Measurements from ENCODE around the gene TBC1D22A. TPM values are rescaled to one million over a fixed set of nuclear protein-coding genes. Genes with fewer than 3 reads are reported as not detected.

TBC1D22A gene
- total RNA-seq, 1 experiment from 2014 or later: 32.6 TPM

GRCh38 chr22:47066616-47066905, 304.1 kb downstream of the TBC1D22A start:
- H3K27me3 ChIP-seq (replicated peaks; ENCODE audit: control insufficient read depth, insufficient read depth, low read length): no peaks in the 10 kb centered on the region
- CTCF ChIA-PET: no interaction called here
- H3K36me3 ChIP-seq (ENCODE audit: control insufficient read depth, insufficient read depth, low read length): no peaks in the 10 kb centered on the region
- H3K4me3 ChIP-seq (ENCODE audit: low read depth, low read length): no peak overlapping the region
- no peak overlapping the region for H3K4me3 Mint-ChIP-seq (ENCODE audit: unreplicated experiment)
- no peaks in the 10 kb centered on the region for H3K4me1 ChIP-seq
- POLR2A ChIA-PET: no interaction called here
- no peaks in the 10 kb centered on the region for H3K27me3 Mint-ChIP-seq (ENCODE audit: insufficient read depth, unreplicated experiment)
- no peak overlapping the region for H3K27ac Mint-ChIP-seq (ENCODE audit: unreplicated experiment)
- peaks cover 19% of the 10 kb centered on the region for H3K36me3 Mint-ChIP-seq (ENCODE audit: insufficient read depth, unreplicated experiment)
- intact Hi-C loops (cut with micrococcal nuclease; ENCODE audit: unreplicated experiment): no loop called here
- TF ChIP-seq, protein P1, sequence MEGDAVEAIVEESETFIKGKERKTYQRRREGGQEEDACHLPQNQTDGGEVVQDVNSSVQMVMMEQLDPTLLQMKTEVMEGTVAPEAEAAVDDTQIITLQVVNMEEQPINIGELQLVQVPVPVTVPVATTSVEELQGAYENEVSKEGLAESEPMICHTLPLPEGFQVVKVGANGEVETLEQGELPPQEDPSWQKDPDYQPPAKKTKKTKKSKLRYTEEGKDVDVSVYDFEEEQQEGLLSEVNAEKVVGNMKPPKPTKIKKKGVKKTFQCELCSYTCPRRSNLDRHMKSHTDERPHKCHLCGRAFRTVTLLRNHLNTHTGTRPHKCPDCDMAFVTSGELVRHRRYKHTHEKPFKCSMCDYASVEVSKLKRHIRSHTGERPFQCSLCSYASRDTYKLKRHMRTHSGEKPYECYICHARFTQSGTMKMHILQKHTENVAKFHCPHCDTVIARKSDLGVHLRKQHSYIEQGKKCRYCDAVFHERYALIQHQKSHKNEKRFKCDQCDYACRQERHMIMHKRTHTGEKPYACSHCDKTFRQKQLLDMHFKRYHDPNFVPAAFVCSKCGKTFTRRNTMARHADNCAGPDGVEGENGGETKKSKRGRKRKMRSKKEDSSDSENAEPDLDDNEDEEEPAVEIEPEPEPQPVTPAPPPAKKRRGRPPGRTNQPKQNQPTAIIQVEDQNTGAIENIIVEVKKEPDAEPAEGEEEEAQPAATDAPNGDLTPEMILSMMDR (IDR thresholded peaks at IDR 0.05; ENCODE audit: insufficient read depth in 1 of 2, low read depth in 1 of 2, low read length in 1 of 2, severe bottlenecking in 1 of 2, unreplicated experiment in 1 of 2): no peak
- no peaks in the 10 kb centered on the region for H3K4me1 Mint-ChIP-seq (ENCODE audit: low read depth, unreplicated experiment)
- DNase-seq: no peak
- no TSS peak for BruUV-seq (replicated peaks)
- no peaks in the 10 kb centered on the region for H3K9me3 ChIP-seq
- H3K9me3 Mint-ChIP-seq (ENCODE audit: unreplicated experiment): no peaks in the 10 kb centered on the region

DNA sequence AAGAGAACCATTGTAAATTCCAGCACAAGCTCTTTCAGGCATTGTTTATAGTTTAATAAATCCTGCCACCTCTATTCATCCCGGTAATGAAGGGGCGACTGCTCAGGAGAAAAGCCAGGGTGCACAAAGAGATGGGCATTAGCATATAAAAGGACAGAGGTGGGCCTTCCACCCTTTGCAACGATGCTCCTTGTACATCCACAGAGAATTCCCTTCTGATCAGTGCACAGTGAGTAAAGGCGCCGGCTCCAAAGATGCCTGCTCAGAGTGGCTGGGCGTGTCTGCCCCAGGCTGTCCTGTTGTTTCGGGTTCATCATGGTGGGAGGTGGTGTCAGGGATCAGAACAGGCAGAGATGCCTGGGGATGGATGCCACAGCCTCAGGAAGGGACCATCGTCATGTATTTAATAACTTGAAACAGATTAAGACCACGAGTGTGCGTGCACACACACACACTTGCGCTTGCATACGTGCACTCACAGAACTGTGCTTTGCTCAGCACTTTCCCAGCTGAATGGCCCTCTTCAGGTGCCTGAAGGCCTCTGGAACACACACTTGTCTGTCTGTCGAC, 305.0 kb downstream of the TBC1D22A start:
- TF ChIP-seq, protein P1 (IDR thresholded peaks at IDR 0.05; ENCODE audit: insufficient read depth in 1 of 2, low read depth in 1 of 2, low read length in 1 of 2, severe bottlenecking in 1 of 2, unreplicated experiment in 1 of 2): no peak
- intact Hi-C loops (cut with micrococcal nuclease; ENCODE audit: unreplicated experiment): no loop called here
- DNase-seq: no peak
- ChIA-PET POLR2A (no interaction called here), CTCF (no interaction called here)
- no peaks in the 10 kb centered on the region for H3K4me1 ChIP-seq
- H3K36me3 ChIP-seq (ENCODE audit: control insufficient read depth, insufficient read depth, low read length): no peaks in the 10 kb centered on the region
- no peak overlapping the region for H3K4me3 ChIP-seq (ENCODE audit: low read depth, low read length)
- BruUV-seq (replicated peaks): no TSS peak
- peaks cover 20% of the 10 kb centered on the region for H3K36me3 Mint-ChIP-seq (ENCODE audit: insufficient read depth, unreplicated experiment)
- no peaks in the 10 kb centered on the region for H3K9me3 ChIP-seq
- no peaks in the 10 kb centered on the region for H3K4me1 Mint-ChIP-seq (ENCODE audit: low read depth, unreplicated experiment)
- H3K9me3 Mint-ChIP-seq (ENCODE audit: unreplicated experiment): no peaks in the 10 kb centered on the region
- H3K4me3 Mint-ChIP-seq (ENCODE audit: unreplicated experiment): no peak overlapping the region
- H3K27me3 ChIP-seq (replicated peaks; ENCODE audit: control insufficient read depth, insufficient read depth, low read length): no peaks in the 10 kb centered on the region
- no peak overlapping the region for H3K27ac Mint-ChIP-seq (ENCODE audit: unreplicated experiment)
- no peaks in the 10 kb centered on the region for H3K27me3 Mint-ChIP-seq (ENCODE audit: insufficient read depth, unreplicated experiment)

GRCh38 chr22:47067911-47068625, 305.6 kb downstream of the TBC1D22A start:
- Mint-ChIP-seq H3K27me3 (ENCODE audit: insufficient read depth, unreplicated experiment) (no peaks in the 10 kb centered on the region), H3K4me3 (ENCODE audit: unreplicated experiment) (no peak overlapping the region), H3K36me3 (ENCODE audit: insufficient read depth, unreplicated experiment) (peaks cover 21% of the 10 kb centered on the region), H3K4me1 (ENCODE audit: low read depth, unreplicated experiment) (no peaks in the 10 kb centered on the region), H3K27ac (ENCODE audit: unreplicated experiment) (no peak overlapping the region), H3K9me3 (ENCODE audit: unreplicated experiment) (no peaks in the 10 kb centered on the region)
- POLR2A ChIA-PET: no interaction called here
- BruUV-seq (replicated peaks): no TSS peak
- Histone ChIP-seq H3K36me3 (ENCODE audit: control insufficient read depth, insufficient read depth, low read length) (no peaks in the 10 kb centered on the region), H3K4me3 (ENCODE audit: low read depth, low read length) (no peak overlapping the region), H3K4me1 (no peaks in the 10 kb centered on the region), H3K9me3 (no peaks in the 10 kb centered on the region), H3K27me3 (replicated peaks; ENCODE audit: control insufficient read depth, insufficient read depth, low read length) (no peaks in the 10 kb centered on the region)
- CTCF ChIA-PET: no interaction called here
- intact Hi-C loops (cut with micrococcal nuclease; ENCODE audit: unreplicated experiment): no loop called here
- DNase-seq: no peak
- TF ChIP-seq, protein P1 (IDR thresholded peaks at IDR 0.05; ENCODE audit: insufficient read depth in 1 of 2, low read depth in 1 of 2, low read length in 1 of 2, severe bottlenecking in 1 of 2, unreplicated experiment in 1 of 2): no peak
